Keratinocyte (primary cell): ENCODE results near the gene MYT1.

ENCODE experiments used
- EZH2 ChIP-seq: IDR thresholded peaks from one replicate; pipeline ENCODE4 v1.6.1; 2012; ENCODE audit warnings: inconsistent platforms, mild to moderate bottlenecking, low read length, moderate library complexity
- TF ChIP-seq, protein P1 (sequence below), 3 experiments: IDR thresholded peaks in 1 of 3; conservative IDR thresholded peaks in 1 of 3; optimal IDR thresholded peaks in 1 of 3; 2 replicates in 2 of 3; 3 replicates in 1 of 3; pipeline versions ENCODE3 to v1.5.1; 2011; ENCODE audit warnings: low read length in 3 of 3, mild to moderate bottlenecking in 3 of 3, moderate library complexity in 2 of 3, control low read depth in 1 of 3, inconsistent platforms in 1 of 3; ENCODE audit not compliant: insufficient read depth in 2 of 3; ENCODE audit errors: extremely low read depth in 1 of 3

DNA sequence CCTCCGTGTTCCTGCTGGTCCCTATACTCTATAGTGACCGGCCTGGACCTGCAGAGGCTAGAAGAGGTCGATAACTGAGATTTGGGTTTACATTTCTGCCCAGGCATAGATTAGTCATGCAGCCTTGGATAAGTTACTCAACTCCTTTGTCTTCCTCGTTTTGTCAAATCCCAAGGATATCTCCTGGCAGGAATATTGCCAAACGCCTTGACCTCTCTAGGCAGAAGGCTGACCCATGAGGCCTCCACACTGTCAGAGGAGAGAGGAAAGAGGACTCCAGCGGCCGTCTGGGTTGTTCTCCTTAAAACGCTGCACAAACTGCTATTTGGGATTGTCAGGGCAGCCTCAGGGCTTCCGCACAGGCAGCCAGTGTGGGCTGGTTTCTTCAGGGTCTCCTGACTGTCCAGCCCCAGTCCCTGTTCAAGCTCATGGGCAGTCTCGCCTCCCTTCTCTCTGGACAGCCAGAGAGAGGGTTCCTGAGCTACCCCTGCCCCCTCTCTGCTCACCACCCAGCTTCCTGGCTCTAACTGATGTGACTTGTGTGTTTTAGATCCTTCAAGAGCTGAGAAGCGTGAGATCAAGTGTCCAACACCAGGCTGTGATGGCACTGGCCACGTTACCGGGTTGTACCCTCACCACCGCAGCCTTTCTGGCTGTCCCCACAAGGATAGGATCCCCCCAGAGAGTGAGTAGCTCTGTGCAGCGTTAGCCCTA lies 46.6 kb downstream of the MYT1 start:
- no peak for TF ChIP-seq EZH2
- TF ChIP-seq, protein P1, sequence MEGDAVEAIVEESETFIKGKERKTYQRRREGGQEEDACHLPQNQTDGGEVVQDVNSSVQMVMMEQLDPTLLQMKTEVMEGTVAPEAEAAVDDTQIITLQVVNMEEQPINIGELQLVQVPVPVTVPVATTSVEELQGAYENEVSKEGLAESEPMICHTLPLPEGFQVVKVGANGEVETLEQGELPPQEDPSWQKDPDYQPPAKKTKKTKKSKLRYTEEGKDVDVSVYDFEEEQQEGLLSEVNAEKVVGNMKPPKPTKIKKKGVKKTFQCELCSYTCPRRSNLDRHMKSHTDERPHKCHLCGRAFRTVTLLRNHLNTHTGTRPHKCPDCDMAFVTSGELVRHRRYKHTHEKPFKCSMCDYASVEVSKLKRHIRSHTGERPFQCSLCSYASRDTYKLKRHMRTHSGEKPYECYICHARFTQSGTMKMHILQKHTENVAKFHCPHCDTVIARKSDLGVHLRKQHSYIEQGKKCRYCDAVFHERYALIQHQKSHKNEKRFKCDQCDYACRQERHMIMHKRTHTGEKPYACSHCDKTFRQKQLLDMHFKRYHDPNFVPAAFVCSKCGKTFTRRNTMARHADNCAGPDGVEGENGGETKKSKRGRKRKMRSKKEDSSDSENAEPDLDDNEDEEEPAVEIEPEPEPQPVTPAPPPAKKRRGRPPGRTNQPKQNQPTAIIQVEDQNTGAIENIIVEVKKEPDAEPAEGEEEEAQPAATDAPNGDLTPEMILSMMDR (optimal IDR thresholded peaks at IDR 0.05 in 1 of 3, IDR thresholded peaks at IDR 0.05 in 1 of 3, conservative IDR thresholded peaks at IDR 0.05 in 1 of 3; ENCODE audit: extremely low read depth in 1 of 3, insufficient read depth in 2 of 3, low read length in 3 of 3) = no peak
